DMS53 treated with DMSO at 0.1 percent for 48 hours (cell line): ENCODE results near the gene CLCN7.

Experiments
- DNase-seq: peaks from one replicate; lab custom pipeline; 2025; ENCODE audit not compliant: unreplicated experiment; lab: John Stamatoyannopoulos, UW

Gene CLCN7

DNA sequence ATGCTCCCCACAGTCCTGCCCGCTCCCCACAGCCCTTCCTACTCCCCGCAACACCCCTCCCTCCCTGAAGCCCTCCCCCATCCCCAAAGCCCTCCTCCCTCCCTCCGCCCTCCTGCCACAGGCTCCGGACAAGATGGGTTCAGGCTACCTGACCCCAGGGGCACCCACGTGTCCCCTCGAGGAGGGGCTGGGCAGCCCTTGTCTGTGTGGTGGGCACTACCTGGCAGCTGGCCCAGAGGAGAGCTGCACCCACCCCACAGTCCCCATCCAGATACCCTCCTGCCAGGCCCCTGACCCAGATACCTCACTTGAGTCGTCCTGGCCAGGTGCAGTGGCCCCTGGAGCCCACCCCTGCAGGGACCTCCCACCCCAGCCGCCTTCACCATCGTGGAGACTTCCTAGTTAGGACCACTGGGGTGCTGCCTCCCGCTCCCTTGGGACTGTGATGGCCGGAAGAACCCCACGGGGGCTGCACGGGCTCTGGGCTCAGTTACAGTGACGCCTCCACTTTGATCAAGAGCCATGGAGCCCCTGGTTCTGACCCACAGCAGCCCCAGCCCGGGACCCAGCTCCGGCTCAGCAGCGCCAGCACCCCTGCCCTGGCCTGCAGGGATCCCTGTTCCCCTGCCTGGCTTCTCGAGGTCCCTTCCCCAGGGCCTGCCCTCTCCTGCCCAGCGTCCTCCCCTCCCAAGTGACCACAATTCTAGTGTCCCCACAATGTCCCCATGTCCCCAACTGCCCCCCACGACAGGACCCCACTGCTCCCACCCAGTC is 43.1 kb downstream of the CLCN7 start:
- no peak for DNase-seq

DNA sequence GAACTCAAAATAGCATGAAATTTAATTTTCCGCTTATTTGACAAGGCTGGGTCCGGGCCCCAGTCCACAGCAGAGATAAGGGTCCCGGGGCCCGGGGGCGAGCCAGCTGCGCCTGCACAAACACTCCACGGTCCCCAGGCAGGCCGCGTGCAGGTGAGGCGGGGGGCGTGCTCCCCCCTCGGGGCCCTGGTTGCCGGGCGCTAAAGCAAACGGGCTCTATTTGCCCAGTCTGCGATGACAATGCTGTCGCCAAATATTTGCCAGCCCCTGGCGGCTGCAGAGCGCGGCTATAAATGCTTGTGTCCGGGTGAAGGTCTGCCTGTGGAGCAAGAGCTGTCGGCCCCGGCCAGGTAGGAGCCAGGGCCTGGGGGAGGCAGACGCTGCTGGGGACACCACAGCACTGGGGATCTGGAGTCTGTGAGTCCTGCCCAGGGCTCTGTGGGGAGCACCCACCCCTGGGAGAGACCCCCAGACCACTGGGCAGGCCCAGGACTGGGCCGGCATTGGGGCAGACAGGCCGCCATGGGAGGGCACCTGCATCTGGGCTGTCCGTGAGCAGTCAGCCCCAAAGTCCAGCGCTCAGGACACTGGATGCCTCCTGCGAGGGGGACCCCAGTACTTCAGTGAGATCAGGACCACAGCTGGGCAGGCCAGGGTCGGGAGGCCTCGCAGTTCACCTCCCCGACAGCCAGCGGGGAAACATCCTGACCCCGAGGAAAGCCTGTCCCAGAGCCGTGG is 43.9 kb downstream of the CLCN7 start, which contains the start of gene PERCC1:
TSS of gene PERCC1 (plus strand) at position 320 of the 738 bp plus-strand sequence. CDS start 1,516 bp downstream, outside the sequence.
- peak; percentile 79 for DNase-seq

DNA sequence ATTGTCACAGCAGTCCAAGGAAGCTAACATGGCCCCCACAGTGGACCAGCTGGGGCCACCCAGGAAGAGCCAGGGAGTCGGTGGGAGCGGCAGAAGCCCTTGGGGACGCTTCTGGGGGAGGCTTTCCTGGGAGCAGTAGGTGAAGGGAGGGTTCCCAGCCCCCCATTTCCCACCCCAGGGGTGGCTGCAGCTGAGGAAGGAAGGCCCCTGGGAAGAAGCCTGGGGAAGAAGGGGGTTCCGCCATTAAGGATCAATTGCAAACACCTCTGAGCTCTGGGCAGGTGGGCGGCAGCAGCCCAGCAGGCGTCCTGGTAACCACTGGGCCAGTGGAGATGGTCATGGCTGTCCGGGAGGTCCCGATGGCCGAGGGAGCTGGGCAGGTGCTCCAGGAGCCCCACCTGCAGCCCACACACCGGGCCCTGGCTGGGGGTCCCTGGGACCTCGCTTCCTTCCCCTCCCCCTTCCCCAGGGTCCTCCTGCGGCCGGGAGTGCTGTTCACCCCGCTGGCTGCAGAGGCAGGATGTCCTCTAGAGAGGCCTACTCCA is 44.5 kb downstream of the CLCN7 start:
- DNase-seq = no peak

DNA sequence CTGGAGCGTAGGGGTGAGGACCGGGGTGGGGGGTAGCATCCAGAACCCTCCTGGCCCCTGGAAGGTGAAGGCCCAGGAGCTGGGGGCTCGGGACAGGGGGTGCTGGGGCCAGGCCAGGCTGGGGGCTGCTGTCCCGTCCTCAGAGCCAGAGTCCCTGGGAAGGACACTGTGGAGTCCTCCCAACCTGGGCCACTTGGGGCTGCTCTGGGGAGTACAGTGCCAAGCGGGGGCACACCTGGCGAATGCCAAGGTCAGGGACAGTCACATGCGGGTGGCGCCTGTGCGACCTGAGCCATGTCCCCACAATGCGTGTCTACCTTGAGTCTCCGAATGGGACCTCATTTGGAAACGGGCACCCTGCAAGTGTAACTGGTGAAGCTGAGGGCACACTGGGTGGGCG is 45.2 kb downstream of the CLCN7 start:
- no peak for DNase-seq

DNA sequence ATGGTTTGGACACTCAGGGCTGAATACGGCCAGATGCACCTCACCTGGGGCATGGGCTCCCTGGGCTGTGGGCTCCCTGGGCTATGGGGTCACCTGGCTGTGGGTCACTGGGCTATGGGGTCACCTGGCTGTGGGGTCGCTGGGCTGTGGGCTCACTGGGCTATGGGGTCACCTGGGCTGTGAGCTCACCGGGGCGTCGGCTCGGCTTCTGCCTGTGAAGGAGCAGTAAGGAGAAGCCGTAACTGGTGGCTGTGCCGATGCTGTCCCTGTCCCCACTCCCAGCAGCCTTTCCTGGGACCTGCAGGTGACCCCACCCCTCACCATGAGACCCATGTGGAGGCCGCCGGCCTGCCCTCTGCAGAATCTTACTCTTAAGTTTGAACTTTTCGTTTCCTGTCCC is 45.8 kb downstream of the CLCN7 start:
- DNase-seq = no peak

DNA sequence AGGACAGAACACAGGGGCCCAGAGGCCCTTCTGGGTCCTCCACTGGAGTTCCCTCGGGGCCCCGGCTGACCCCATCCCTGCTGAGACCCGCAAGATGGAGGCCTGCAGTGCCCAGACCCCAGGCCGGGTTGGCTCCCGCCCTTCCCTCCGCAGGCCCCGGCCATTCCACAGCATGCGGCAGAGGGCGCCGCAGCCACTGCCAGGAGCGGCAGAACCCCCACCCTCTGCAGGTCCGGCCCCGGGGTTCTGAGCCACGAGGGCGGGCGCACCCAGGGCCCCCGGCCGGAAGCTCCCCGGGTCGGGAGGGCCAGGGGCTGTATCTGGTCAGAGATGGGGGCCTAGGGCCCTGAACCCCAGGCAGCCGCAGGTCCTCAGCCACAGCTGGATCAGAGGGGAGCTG is 46.3 kb downstream of the CLCN7 start:
- peak; percentile 36 for DNase-seq

DNA sequence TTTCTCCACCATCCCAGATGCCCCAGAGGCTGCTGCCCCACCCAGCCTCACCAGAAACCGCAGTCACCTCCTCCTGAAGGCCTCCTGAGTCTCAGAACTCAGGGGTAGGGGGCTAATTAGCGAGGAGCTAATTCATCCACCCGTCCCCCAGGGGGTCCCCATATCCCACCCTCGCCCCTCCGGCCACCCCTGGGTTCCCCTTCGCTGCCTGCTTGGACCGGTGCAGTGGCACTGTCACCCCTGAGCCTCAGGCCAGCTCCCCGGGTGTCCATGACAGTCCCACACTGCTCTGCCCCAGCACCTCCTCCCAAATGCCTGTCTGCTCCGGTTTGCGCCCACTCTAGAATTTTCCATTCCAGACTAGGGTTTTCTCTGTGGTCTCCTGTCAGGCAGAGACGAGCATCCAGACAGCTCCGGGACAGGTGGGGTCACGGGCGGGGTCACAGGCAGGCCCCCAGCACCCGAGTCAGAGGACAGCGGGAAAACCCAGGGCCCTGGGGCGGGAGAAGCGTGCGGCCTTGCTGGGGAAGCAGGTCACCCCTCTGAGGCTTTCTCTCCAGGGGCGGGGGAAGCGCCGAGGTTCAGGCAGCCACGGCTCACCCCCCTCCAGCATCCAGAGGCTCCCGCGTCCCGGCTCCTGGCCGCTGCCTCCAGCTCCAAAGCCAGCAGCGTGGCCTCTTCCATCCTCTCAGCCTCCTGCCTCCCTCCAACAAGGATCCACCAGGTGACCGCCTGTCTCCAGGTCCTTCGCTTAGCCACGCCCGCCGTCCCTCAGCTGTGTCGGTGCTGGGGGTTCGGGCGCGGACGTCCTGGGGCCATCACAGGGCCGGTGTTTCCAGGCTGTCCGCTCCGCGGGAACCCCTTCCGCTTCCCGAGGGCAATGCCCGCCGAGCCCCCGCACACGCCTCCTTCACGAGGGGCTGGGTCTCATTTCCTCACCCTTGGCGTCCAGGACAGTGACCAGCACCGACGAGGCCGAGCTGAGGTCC is 47.1 kb downstream of the CLCN7 start:
- peak; percentile 40 for DNase-seq

DNA sequence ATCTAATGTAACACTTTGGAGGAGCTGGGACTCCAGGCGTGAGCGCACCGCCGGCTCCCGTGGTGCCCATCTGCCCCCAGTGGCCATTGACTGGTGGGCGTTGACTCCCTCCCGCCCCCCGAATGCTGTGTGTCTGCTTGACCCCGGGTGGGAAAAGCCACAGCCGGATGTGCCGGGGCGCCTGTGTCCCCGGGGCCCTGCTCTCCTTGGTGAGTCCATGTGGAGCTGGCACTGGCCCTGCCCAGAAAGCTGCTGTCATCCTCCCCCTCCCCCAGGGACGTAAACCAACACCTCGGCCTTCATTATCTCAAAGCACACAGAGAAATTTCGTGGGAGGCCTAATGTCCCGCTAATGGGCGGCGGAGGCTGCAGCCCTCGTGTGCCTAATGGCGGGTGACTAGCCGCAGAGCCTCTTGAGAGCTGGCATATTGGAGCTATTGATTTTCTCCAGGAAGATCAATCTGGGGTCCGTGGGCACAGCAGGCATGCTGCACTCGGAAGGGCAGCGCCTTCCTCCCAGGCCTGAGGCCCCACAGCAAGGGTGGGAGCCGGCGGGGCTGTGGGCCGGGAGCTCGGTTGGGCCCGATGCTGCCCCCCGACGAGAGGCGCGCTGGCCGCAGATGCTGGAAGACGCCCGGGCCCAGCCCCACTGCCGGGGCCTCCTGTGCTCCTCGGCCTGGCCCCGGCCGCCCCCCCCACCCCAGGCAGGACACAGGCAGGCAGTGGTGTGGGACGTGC is 47.9 kb downstream of the CLCN7 start:
- peak; percentile 28 for DNase-seq

DNA sequence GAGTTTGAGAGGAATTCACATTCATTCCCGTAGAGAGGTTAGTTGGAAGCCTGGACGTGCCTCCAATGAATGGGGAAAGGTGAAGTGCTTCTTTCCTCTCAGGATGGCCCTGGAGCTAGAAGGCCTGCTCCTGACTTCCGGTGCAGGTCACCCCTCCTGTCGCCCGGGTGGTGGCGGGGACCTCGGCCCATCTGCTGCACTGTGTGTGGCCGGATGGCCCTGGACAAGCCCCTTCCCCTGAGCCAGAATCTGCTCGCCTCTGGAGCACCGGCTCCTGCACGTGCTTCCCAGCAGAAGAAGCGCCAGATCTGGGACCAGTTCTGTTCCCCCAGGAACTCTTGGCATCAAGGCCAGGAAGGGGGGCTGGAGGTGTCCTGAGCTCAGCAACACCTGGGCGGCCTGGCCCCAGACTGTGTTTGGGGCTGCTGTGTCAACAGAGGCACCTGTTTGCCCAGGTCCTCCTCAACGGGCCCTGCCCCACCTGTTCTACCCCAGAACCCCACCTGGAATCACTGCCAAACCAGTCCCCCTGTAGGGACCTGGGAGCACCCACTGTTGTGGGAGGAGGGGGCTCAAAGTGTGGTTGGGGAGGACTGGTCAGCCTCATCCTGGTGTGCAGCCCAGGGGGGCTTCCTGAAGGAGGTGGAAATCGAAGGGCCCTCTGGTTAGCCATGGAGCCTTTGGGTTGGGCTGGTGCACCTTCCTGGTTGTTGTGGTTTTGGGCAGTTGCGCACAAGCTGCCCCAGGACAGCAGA is 49.0 kb downstream of the CLCN7 start:
- DNase-seq = no peak

DNA sequence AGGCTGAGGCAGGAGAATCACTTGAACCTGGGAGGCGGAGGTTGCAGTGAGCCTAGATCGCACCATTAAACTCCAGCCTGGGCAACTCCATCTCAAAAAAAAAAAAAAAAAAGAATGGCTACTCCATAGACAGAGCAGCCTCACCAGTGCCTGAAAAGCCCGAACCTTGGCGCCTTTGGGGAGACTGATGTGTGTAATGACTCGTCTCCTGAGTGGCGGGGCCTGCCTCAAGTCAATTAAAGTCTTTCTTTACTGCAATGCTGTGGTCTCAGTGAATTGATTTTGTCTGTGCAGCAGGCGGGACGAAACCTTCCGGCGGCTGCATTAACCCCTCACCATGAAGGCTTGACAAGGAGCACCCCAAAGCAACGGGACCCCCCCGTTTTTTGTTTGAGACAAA is 50.8 kb downstream of the CLCN7 start:
- DNase-seq = no peak

DNA sequence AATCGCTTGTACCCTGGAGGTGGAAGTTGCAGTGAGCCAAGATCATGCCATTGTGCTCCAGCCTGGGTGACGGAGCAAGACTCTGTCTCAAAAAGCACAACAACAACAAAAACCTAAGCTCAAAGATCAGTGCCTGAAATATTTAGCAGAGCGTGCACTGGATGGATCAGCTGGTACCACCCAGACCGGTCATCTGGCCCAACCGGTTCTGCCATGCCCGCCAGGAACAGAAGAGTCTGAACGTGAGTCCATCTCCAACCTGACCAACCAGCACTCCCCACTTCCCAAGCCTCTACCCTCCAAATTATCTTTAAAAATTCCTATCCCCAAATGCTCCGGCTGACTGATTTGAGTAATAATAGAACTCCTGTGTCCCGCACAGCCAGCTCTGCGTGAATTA is 52.8 kb downstream of the CLCN7 start:
- DNase-seq = no peak

DNA sequence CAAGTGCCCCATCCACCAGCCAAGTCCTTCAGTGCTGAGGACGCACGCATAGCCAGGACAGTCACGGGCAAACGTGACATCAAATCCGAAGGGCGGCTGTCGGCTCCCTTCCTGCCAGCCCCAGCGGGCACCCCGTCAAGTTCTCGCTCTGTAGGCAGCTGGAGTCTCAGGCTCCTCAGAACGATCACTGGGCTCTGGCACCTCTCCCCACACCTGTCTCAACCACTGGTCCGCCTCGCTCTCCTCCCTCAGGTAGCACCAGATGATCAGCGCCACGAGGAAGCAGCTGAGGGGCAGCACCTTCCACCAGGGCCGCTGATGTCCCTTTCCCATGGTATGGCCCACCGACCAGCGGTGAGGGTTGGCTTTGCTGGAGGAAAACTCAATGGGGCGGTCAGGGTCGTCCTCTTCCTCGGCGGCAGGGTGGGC is 54.7 kb downstream of the CLCN7 start:
- no peak for DNase-seq

DNA sequence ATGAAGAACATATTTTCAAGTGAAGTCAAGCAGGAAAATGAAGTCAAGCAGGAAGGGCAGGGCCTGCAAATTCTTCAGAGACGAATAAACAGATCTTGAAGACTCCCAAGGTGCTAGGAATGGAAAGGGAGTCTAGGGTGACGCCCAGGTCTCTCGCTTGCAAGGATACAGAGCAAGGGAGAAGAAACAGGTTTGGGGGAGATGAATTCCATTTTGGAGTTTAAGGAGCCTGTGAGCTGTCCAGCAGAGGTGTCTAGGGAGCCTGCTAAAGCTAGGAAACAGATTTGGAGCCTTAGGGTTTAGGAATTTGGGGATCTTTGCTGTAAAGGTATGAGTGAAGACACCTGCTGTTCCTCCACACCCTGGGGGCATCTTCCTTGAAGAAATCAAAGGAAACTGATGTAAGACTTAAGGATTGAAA is 58.3 kb downstream of the CLCN7 start:
- DNase-seq = no peak

DNA sequence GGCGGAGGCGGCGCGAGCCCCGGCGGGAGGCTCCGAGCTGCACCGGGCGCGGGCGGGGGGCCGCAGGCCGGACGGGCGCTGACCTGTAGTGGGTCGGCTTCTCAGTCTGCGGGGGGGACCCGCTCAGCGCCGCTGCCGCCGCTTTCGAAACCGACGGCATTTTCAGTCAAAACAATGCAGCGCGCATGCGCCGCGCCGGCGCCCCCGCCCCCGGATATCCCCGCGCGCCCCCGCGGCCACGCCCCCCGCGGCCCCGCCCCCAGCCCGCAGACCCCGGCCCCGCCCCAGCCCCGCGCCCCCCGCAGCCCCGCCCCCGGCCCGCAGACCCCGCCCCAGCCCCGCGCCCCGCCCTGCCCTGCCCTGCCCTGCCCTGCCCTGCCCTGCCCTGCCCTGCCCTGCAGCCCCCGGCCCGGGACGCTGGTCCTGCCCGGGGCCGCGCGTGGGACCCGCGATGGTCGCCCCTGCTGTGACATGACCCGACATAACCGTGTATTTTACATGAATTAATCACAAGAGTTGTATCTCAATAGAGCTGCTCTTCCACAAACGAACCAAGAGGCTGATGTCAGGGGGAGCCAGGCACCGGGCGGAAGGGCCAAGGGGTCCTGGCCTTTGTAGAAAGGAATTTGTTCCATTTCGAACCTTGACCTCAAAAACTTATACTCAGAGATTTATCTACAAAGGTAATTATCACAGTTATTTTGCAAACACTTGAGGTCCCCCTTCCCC is 60.1 kb downstream of the CLCN7 start, which contains the start of gene UNKL:
TSS of gene UNKL (minus strand) at position 173 of the 729 bp plus-strand sequence. CDS start at position 160, 13 bp downstream.
- no peak for DNase-seq

DNA sequence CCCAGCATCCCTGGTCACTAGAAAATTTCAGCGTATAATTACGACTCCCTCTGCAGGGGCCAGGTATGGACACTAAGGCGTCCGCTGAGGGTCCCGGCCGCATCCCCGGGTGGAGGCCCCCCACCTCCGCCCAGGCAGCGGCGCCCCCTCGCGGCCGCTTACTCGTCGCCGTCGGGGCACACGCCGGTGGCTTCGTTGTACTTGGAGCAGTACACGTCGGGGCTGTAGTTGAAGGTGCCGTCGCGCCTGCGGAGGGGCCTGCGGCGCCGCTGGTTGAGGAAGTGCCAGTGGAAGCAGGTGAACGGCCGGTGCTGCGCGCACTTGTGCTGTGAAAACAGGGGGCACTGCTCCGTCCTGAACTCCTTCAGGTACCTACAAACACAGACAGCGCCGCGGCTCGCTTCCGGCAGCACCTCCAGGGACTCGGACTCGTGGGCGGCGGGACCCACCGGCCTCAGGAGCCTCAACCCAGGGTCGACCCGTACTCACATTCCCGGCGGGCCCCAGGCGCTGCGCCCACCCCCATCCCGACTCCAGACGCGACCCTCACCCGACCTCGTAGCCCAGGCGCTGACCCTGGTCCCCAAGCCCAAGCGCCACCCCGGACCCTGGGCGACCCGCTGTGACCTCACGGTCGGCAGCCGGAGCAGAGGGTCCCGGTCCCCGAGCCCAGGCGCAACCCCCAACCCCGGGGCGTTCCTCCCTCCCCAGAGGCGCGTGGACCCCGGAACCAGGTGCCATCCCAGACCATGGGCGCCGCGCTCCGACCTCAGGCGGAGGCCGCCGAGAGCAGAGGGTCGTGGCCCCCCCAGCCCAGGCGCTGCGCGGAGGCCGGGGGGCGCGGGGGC is 60.9 kb downstream of the CLCN7 start:
- DNase-seq = peak; percentile 21

DNA sequence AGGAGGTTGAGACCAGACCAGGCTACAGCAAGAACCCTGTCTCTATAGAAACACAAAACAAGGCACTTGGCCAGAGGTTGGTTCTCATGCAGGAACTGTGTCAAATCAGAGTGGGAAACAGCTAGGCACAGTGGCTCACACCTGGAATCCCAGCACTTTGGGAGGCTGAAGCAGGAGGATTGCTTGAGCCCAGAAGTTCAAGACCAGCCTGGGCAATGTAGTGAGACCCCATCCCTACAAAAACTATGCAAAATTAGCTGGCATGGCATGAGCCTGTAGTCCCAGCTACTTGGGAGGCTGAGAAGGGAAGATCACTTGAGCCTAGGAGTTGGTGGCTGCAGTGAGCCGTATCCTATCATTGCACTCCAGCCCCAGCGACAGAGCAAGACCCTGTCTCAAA is 62.0 kb downstream of the CLCN7 start:
- no peak for DNase-seq

DNA sequence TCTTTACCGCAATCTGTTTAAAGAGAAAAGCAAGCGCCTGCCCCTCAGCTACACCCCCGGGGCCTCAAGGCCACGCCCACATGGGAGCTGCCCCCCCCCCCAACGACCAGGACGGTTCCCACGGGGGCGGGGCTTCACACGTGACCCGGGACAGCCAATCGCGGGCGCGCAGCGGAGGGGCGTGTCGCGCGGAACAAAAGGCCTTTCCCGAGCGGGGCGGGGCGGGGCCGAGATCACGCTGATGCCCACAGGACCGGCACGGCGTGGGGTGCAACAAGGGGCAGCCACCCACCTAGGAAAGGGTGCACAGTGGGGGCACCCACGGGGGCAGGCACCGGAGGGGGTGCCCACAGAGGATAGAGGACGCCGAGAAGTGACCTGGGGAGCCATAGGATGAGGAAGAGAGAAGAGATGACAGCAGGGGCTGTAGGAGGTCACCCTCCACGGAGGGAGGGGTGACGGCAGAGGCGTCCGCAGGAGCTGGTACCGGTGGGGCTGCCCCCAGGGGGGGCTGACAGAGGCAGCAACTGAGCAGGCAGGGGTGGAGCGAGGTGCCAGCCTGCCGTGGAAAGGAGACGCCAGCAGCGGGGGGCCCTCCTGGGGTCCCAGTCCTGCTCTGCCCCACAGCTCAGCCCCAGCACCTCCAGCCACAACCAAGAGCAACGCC is 66.5 kb downstream of the CLCN7 start:
- no peak for DNase-seq
